Measurements from ENCODE around the gene CENPV.
"Not testable (repeated sequence)": the region's sequence is repeated elsewhere in the genome, so short reads cannot be mapped to it uniquely, and the experiment has no call there.

- not testable (repeated sequence) for TF ChIP-seq CTCF (IDR thresholded peaks at IDR 0.05; ENCODE audit: poor library complexity); EZH2 (IDR thresholded peaks at IDR 0.05; ENCODE audit: borderline replicate concordance)
Observed at GRCh38 chr17:16396693-16397092, 43.4 kb upstream of the CENPV start.
